ENCODE results near the gene DBI. TPM values are rescaled to one million over a fixed set of nuclear protein-coding genes. Genes with fewer than 3 reads are reported as not detected.

The DBI gene
- total RNA-seq, 2 experiments from 2014 or later = 130 to 136 TPM

DNA sequence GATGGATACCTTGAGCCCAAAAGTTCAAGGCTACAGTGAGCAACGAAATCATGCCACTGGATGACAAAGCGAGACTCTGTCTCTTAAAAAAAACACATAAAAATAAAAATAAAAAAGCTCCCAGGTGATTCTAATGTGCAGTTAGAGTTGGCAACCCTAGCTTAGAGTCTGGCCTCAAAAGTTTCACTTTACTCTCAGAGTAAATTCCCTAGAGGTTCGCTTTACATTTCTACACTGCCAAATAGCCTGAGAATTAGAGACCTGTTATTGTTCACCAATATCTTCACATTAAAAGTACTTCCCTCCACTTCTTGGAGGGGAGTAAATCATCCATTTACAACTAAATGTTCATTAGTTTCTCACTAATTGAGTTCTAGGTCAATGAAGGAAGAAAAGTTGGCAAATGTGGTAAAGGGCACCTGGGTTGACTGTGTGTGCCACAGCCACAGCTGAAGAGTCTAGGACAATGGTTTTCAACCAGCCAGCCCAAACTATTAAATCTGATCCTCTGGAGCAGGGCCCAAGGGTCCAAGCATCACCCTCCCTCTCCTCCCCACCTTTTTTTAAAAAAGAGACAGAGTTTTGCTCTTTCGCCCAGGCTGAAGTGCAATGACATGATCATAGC lies 49.6 kb downstream of the DBI start:
- ChIA-PET CTCF (no interaction called here), POLR2A (no interaction called here)
- Mint-ChIP-seq H3K36me3 (ENCODE audit: low read depth) (no peaks in the 10 kb centered on the region), H3K4me3 (no peak overlapping the region), H3K4me1 (peaks cover 7% of the 10 kb centered on the region), H3K9me3 (no peaks in the 10 kb centered on the region), H3K27me3 (peaks cover 18% of the 10 kb centered on the region), H3K27ac (no peak overlapping the region)
- no peak for DNase-seq

DNA sequence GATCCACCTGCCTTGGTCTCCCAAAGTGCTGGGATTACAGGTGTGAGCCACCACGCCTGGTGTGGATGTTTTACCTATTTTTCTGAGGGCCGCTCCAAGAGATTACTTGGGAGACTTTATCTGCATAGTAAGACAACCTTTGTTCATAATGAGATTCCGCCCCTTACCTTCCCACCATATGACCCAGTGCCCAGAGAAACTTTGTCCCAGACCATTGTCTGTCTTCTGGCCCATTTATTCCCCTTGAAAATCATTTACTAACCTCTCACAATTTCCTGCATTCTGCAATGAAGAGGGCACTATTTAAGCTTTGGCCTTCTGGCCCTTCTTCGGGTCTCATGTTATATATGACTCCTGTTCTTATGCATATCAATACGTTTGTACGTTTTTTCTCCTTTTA lies 51.1 kb downstream of the DBI start:
- Mint-ChIP-seq H3K4me1 (peaks cover 7% of the 10 kb centered on the region), H3K27ac (no peak overlapping the region), H3K36me3 (ENCODE audit: low read depth) (no peaks in the 10 kb centered on the region), H3K4me3 (no peak overlapping the region), H3K9me3 (peaks cover 2% of the 10 kb centered on the region), H3K27me3 (peaks cover 23% of the 10 kb centered on the region)
- ChIA-PET POLR2A (no interaction called here), CTCF (no interaction called here)
- no peak for DNase-seq

DNA sequence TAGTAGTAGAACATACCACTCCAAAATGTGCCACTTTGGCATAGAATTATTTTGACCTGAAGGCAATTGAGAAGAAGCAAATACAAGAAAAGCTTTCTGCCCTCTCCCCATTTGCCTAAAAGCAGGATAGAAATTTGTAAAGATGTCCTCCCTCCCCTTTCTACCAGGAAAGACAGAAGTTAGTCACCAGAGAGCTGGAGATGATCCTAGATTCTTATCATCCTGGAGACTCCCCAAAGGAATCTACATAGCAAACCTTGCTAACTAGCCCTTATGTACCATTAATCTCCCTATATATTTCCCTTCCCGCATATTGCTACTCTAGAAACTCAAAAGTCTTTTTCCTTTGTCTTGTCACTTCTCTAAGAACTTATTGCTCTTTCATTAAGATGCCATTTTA lies 52.3 kb downstream of the DBI start:
- ChIA-PET CTCF (no interaction called here), POLR2A (no interaction called here)
- H3K4me3 Mint-ChIP-seq = no peak overlapping the region
- H3K36me3 Mint-ChIP-seq (ENCODE audit: low read depth) = no peaks in the 10 kb centered on the region
- H3K4me1 Mint-ChIP-seq = peaks cover 7% of the 10 kb centered on the region
- peaks cover 23% of the 10 kb centered on the region for H3K27me3 Mint-ChIP-seq
- peaks cover 2% of the 10 kb centered on the region for H3K9me3 Mint-ChIP-seq
- H3K27ac Mint-ChIP-seq = no peak overlapping the region
- DNase-seq = no peak

DNA sequence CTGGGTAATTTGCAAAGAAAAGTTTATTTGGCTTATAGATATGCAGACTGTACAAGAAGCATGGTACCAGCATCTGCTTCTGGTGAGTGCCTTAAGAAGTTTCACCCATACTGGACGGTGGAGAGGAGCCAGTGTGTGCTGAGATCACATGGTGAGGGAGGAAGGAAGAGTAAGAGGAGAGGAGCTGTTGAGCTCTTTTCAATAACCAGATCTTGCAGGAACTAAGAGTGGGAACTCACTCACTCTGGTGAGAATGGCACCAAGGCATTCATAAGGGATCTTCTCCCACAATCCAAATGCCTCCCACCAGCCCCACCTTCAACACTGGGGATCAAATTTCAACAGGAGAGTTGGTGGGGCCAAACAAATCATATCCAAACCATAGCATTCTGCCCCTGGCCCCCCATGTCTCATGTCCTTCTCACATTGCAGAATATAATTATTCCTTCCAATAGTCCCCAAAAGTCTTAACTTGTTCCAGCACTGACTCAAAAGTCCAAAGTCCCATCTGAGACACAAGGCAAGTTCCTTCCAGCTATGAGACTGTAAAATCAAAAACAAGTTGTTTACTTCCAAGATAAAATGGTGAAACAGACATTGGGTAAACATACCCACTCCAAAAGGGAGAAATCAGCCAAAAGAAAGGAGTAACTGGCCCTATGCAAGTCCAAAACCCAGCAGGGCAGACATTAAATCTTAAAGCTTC lies 53.2 kb downstream of the DBI start:
- no peak overlapping the region for H3K27ac Mint-ChIP-seq
- H3K4me1 Mint-ChIP-seq = peaks cover 4% of the 10 kb centered on the region
- no peak overlapping the region for H3K4me3 Mint-ChIP-seq
- CTCF ChIA-PET = interaction anchor here (0.5 to 0.9 kb wide), 2 partner anchors 227 to 254 kb away, joined by 3 read pairs; no protein-coding TSS in a partner anchor
- H3K9me3 Mint-ChIP-seq = peaks cover 2% of the 10 kb centered on the region
- POLR2A ChIA-PET = no interaction called here
- peaks cover 23% of the 10 kb centered on the region for H3K27me3 Mint-ChIP-seq
- DNase-seq = no peak
- no peaks in the 10 kb centered on the region for H3K36me3 Mint-ChIP-seq (ENCODE audit: low read depth)

DNA sequence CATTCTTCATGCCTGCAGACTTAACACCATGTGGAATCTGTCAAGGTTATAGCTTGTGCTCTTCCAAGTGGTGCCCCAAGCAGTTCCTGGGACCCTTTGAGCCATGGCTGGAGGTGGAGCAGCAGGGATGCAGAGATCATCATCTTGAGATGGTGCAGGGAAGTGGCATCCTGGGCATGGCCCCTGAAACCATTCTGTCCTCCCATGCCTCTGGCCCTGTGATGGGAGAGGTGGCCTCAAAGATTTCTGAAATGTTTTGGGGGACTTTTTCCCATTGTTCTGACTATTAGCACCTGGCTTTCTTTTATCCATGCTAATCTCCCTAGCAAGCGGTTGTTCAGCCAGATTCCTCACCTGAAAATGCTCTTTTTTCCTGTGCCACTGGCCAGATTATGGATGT lies 54.5 kb downstream of the DBI start:
- no peak overlapping the region for H3K4me3 Mint-ChIP-seq
- ChIA-PET CTCF (no interaction called here), POLR2A (no interaction called here)
- no peaks in the 10 kb centered on the region for H3K4me1 Mint-ChIP-seq
- no peaks in the 10 kb centered on the region for H3K36me3 Mint-ChIP-seq (ENCODE audit: low read depth)
- H3K9me3 Mint-ChIP-seq = peaks cover 2% of the 10 kb centered on the region
- H3K27ac Mint-ChIP-seq = no peak overlapping the region
- no peak for DNase-seq
- peaks cover 26% of the 10 kb centered on the region for H3K27me3 Mint-ChIP-seq

DNA sequence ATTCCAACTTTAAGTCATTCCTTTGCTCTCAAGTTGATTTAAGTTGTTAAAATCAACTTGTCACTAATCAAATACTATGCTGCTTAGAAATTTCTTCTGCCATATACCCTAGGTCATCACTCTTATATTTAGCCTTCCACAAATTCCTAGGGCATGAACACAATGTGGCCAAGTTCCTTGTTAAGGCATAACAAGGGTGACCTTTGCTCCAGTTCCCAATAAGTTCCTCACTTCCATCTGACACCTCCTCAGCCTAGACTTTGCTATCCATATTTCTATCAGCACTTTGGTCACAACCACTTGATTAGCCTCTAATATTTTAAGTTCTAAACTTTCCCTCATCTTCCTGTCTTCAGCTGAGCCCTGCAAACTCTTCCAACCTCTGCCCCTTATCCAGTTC lies 55.0 kb downstream of the DBI start:
- H3K9me3 Mint-ChIP-seq = peaks cover 2% of the 10 kb centered on the region

More for the DNA sequence above, 55.0 kb downstream of the DBI start:
- POLR2A ChIA-PET = no interaction called here
- Mint-ChIP-seq H3K4me1 (no peaks in the 10 kb centered on the region), H3K27me3 (peaks cover 28% of the 10 kb centered on the region), H3K4me3 (no peak overlapping the region), H3K27ac (no peak overlapping the region), H3K36me3 (ENCODE audit: low read depth) (no peaks in the 10 kb centered on the region)
- DNase-seq = no peak
- CTCF ChIA-PET = no interaction called here

Other genes with a start within 250 kb of the DBI start
- gene C1QL2, start 208.2 kb upstream of the DBI start, total RNA-seq = not detected
- under 1 TPM in 1 of 2 experiments, not detected in 1; 0.06 TPM for gene STEAP3, start 143.1 kb upstream of the DBI start, total RNA-seq
- gene C2orf76, start 143 bp upstream of the DBI start, total RNA-seq = 1 to 10 TPM; 5.4 to 6.2 TPM
- gene TMEM37, start 64.9 kb downstream of the DBI start, total RNA-seq = not detected
- not detected for gene SCTR, start 157.5 kb downstream of the DBI start, total RNA-seq
- not detected for gene CFAP221, start 177.5 kb downstream of the DBI start, total RNA-seq

Measured in activated CD4-positive, alpha-beta T cell treated with anti-CD3 and anti-CD28 coated beads, Interleukin-2, amount 10 ng/mL, durations not matched to agents 7 days and 5 days (primary cell).